CD4-positive, alpha-beta T cell (primary cell): Measurements from ENCODE around the gene OTOA. TPM values are rescaled to one million over a fixed set of nuclear protein-coding genes. Genes with fewer than 3 reads are reported as not detected.
A peak's percentile ranks its signal among the peaks of the same experiment; 100 is the strongest.
"Not testable (repeated sequence)": the region's sequence is repeated elsewhere in the genome, so short reads cannot be mapped to it uniquely, and the experiment has no call there.

Experiments used
- ATAC-seq: fragments of 200-7000 bp; cut with Tn5 transposase; one replicate; pipeline ENCODE4 v1.10.0; 2022; ENCODE audit warnings: mild to moderate bottlenecking; ENCODE audit not compliant: poor library complexity
- CTCF ChIA-PET: fragments of 350-600 bp; sonication (Branson Sonifier 250); formaldehyde crosslinking; loops from one replicate; lab custom pipeline; 2021; ENCODE audit warnings: antibody characterized with exemption, inconsistent platforms; lab: Charles Lee
- POLR2A ChIA-PET: fragments of 350-600 bp; sonication (Branson Sonifier 250); formaldehyde crosslinking; loops from one replicate; lab custom pipeline; 2021; ENCODE audit warnings: antibody characterized with exemption, inconsistent platforms; lab: Charles Lee
- DNase-seq, 14 experiments: peaks; one replicate each; pipeline ENCODE4 v3.0.0-alpha.2; 2013 to 2020; ENCODE audit warnings: mixed read lengths in 2 of 14
- H3K27ac ChIP-seq, 2 donors: one replicate each; pipeline versions ENCODE4 v1.5.1 to v1.7.0; 2013; ENCODE audit warnings: low read length in 2 of 2, low read depth in 1 of 2, mild to moderate bottlenecking in 1 of 2
- H3K27me3 ChIP-seq, 2 experiments: 1 replicate in 1 of 2; 2 replicates in 1 of 2; pipeline versions ENCODE4 v1.6.1 to v1.7.0; 2013; ENCODE audit warnings: low read length in 2 of 2, control low read depth in 1 of 2, mild to moderate bottlenecking in 1 of 2, moderate library complexity in 1 of 2; ENCODE audit not compliant: insufficient read depth in 2 of 2, control insufficient read depth in 1 of 2
- H3K36me3 ChIP-seq: one replicate; pipeline ENCODE4 v1.6.1; 2013; ENCODE audit warnings: low read length, control low read depth; ENCODE audit not compliant: insufficient read depth
- H3K4me1 ChIP-seq: one replicate; pipeline ENCODE4 v1.6.1; 2013; ENCODE audit warnings: low read length, control low read depth; ENCODE audit not compliant: insufficient read depth
- H3K4me3 ChIP-seq: one replicate; pipeline ENCODE4 v1.5.1; 2013; ENCODE audit warnings: mild to moderate bottlenecking, low read length, moderate library complexity
- H3K9me3 ChIP-seq, 2 experiments: 1 replicate in 1 of 2; 2 replicates in 1 of 2; pipeline versions ENCODE4 v1.6.1 to v1.7.0; 2013; ENCODE audit warnings: low read length in 2 of 2, mild to moderate bottlenecking in 2 of 2, control low read depth in 1 of 2, moderate library complexity in 1 of 2; ENCODE audit not compliant: control insufficient read depth in 1 of 2, insufficient read depth in 1 of 2
- H3K27ac Mint-ChIP-seq: one replicate; pipeline ENCODE4 v1.8.0; 2020; ENCODE audit warnings: mixed read lengths
- H3K27me3 Mint-ChIP-seq: one replicate; pipeline ENCODE4 v1.8.0; 2021; ENCODE audit warnings: mixed read lengths
- H3K36me3 Mint-ChIP-seq: one replicate; pipeline ENCODE4 v1.8.0; 2021; ENCODE audit warnings: low read depth, mixed read lengths
- H3K4me1 Mint-ChIP-seq: one replicate; pipeline ENCODE4 v1.8.0; 2021; ENCODE audit warnings: low read depth, mixed read lengths
- H3K4me3 Mint-ChIP-seq: one replicate; pipeline ENCODE4 v1.8.0; 2020; ENCODE audit warnings: mild to moderate bottlenecking, mixed read lengths
- H3K9me3 Mint-ChIP-seq: one replicate; pipeline ENCODE4 v1.8.0; 2020; ENCODE audit warnings: mixed read lengths
- intact Hi-C, 2 experiments: fragments of 100-400 bp; cut with DNase I in 1 of 2; cut with micrococcal nuclease in 1 of 2; formaldehyde crosslinking; loops; one replicate each; pipeline versions ENCODE4 v1.15.1 to v1.9.0; 2023 to 2025; cut with DNase I, micrococcal nuclease
- total RNA-seq, 174 experiments: library from RNA in 2 of 174; stranded (reverse) in 2 of 174; gene quantifications; one replicate each; pipeline ENCODE4 v1.2.3 and lab custom pipeline; 2021 to 2026
- TF ChIP-seq, protein P1 (sequence below): fragments of 200-600 bp; IDR thresholded peaks from one replicate; pipeline ENCODE4 v1.8.0; 2022; ENCODE audit warnings: antibody characterized with exemption, mild to moderate bottlenecking

The OTOA gene
- total RNA-seq, 2 experiments from 2014 or later = 0.19 TPM; not detected in 1

DNA sequence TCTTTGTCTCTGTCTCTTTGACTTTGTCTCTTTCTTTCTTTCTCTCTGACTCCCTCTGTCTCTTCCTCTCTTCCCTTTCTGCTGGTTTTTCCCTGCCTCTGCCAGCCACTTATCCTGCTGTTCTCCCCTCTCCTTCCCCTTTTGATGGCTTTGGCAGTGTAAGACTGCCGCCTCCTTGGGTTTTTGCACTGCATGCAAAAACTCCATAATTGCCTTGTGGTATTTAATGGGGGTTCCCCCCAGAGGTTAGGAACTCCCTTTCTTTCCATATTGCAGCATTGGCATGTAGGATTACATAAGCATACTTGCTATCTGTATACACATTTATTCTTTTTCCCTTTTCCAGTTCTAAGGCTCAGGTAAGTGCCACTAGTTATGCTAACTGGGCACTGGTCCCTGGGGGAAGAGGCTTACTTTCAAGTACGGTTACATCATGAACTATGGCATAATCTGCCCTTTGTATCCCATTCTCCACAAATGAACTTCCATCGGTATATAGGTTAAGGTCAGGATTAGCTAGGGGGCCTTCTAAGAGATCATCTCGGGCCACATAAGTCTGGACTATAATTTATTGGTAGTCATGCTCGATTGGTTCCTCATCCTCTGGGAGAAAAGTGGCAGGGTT is 31.7 kb upstream of the OTOA start:
- H3K4me3 Mint-ChIP-seq, intact Hi-C loops, H3K27me3 Mint-ChIP-seq, ATAC-seq, H3K4me1 ChIP-seq, H3K4me1 Mint-ChIP-seq, H3K27ac ChIP-seq, H3K4me3 ChIP-seq, H3K27me3 ChIP-seq, H3K9me3 Mint-ChIP-seq, H3K9me3 ChIP-seq: not testable (repeated sequence)
- ChIA-PET POLR2A (interaction anchor here (0.6 kb wide), 1 partner anchor 42 kb away, joined by 3 read pairs; no protein-coding TSS in a partner anchor), CTCF (interaction anchor here (1.4 kb wide), 1 partner anchor 9 kb away, joined by 3 read pairs; no protein-coding TSS in a partner anchor)
- H3K36me3 Mint-ChIP-seq = peaks cover 77% of the 10 kb centered on the region
- peak in 2 of 14 experiments; percentile 42 to 58 for DNase-seq
- H3K36me3 ChIP-seq = peaks cover 26% of the 10 kb centered on the region
- peak overlapping the region; percentile 13 for H3K27ac Mint-ChIP-seq

DNA sequence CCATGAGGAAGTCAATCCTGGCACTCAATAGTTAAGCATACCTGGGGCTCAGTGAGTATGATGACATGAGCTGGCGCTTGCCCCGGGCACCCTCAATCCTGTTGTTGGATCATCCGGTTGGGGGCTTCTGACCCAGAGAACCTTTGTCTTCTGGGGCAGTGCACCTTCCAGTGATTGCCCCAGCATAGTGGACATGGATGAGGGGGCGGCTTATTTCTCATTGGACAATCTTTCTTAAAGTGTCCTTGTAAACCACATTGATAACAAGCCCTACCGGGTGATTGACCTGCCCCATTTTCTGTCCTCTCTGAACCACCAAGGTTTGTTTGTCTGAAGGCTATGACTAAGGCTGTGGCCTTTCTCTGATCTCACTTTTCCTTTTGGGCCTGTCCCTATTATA is 29.6 kb upstream of the OTOA start:
- ATAC-seq (no peak), DNase-seq (no peak)
- peaks cover 18% of the 10 kb centered on the region for H3K4me1 Mint-ChIP-seq
- POLR2A ChIA-PET = no interaction called here
- CTCF ChIA-PET = no interaction called here
- TF ChIP-seq, protein P1, sequence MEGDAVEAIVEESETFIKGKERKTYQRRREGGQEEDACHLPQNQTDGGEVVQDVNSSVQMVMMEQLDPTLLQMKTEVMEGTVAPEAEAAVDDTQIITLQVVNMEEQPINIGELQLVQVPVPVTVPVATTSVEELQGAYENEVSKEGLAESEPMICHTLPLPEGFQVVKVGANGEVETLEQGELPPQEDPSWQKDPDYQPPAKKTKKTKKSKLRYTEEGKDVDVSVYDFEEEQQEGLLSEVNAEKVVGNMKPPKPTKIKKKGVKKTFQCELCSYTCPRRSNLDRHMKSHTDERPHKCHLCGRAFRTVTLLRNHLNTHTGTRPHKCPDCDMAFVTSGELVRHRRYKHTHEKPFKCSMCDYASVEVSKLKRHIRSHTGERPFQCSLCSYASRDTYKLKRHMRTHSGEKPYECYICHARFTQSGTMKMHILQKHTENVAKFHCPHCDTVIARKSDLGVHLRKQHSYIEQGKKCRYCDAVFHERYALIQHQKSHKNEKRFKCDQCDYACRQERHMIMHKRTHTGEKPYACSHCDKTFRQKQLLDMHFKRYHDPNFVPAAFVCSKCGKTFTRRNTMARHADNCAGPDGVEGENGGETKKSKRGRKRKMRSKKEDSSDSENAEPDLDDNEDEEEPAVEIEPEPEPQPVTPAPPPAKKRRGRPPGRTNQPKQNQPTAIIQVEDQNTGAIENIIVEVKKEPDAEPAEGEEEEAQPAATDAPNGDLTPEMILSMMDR = no peak
- Histone ChIP-seq H3K4me1 (peaks cover 13% of the 10 kb centered on the region), H3K36me3 (peaks cover 17% of the 10 kb centered on the region), H3K4me3 (no peak overlapping the region), H3K27ac (no peak overlapping the region), H3K27me3 (no peaks in the 10 kb centered on the region), H3K9me3 (peaks cover 0 to 7% of the 10 kb centered on the region in 2 experiments)
- H3K9me3 Mint-ChIP-seq = no peaks in the 10 kb centered on the region
- H3K27ac Mint-ChIP-seq = no peak overlapping the region
- intact Hi-C loops = loop anchor here in 1 of 2 experiments (1.0 kb wide), 1 partner anchor 16 kb away; no protein-coding TSS in a partner anchor
- no peaks in the 10 kb centered on the region for H3K27me3 Mint-ChIP-seq
- no peak overlapping the region for H3K4me3 Mint-ChIP-seq
- peaks cover 59% of the 10 kb centered on the region for H3K36me3 Mint-ChIP-seq

DNA sequence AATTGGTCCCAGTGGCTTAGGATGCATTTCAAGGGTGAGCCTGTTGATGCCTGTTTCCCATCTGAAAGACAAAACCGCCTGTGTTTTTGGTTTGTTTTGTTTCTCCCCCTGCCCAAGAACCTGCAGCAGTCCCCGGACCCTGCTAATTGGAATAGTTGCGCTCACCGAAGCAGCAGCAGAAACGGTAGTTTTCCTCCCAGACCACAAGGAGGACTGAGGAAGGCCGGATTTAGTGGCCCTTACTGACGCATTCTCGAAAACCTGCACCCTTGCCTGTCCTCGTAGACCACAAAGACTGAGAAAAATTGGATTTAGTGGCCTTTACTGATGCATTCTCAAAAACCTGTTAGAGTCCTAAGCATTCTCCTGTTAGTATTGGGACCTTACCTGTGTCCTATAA is 28.1 kb upstream of the OTOA start:
- H3K27ac Mint-ChIP-seq, H3K4me3 Mint-ChIP-seq, H3K27me3 Mint-ChIP-seq, H3K9me3 ChIP-seq, DNase-seq, H3K9me3 Mint-ChIP-seq, H3K36me3 ChIP-seq, H3K27me3 ChIP-seq, ATAC-seq, H3K27ac ChIP-seq, CTCF ChIA-PET, H3K4me3 ChIP-seq, intact Hi-C loops: not testable (repeated sequence)
- POLR2A ChIA-PET = interaction anchor here (1.1 kb wide), 1 partner anchor 14 kb away, joined by 3 read pairs; no protein-coding TSS in a partner anchor
- H3K4me1 ChIP-seq = peaks cover 21% of the 10 kb centered on the region
- H3K36me3 Mint-ChIP-seq = peaks cover 50% of the 10 kb centered on the region
- H3K4me1 Mint-ChIP-seq = peaks cover 23% of the 10 kb centered on the region

DNA sequence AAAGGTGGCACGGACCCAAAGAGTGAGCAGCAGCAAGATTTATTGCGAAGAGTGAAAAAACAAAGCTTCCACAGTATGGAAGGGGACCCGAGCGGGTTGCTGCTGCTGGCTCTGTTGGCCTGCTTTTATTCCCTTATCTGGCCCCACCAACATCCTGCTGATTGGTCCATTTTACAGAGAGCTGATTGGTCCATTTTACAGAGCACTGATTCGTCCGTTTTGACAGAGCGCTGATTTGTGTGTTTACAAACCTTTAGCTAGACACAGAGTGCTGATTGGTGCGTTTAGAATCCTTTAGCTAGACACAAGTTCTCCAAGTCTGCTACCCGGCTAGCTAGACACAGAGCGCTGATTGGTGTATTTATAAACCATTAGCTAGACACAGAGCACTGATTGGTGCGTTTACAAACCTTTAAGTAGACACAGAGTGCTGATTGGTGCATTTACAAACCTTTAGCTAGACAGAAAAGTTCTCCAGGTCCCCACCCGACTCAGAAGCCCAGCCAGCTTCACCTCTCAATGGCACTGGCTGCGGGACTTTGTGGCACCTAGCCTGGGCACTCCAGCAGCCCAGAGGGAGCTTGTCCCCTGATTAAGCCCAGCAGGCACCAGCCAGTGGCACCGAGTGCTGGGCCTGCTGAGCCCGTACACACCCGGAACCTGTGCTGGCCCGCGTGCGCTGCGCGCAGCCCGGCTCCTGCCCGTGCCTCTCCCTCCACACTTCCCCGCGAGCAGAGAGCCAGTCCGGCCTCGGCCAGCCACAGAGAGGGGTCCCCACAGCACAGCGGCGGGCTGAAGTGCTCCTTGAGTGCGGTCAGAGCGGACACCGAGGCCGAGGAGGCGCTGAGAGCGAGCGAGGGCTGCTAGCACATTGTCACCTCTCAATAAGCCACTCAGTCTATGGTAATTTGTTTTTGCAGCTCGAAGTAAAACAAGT is 26.5 kb upstream of the OTOA start:
- Mint-ChIP-seq H3K36me3 (peaks cover 36% of the 10 kb centered on the region), H3K27ac (peak overlapping the region; percentile 32), H3K4me1 (peaks cover 27% of the 10 kb centered on the region), H3K4me3 (no peak overlapping the region), H3K27me3 (no peaks in the 10 kb centered on the region), H3K9me3 (no peaks in the 10 kb centered on the region)
- no peaks in the 10 kb centered on the region for H3K9me3 ChIP-seq
- POLR2A ChIA-PET = interaction anchor here (1.0 to 1.3 kb wide), 3 partner anchors 8 to 32 kb away, joined by 3 to 5 read pairs (median 4); no protein-coding TSS in a partner anchor
- CTCF ChIA-PET = interaction anchor here (1.3 to 12.8 kb wide), 4 partner anchors 9 to 53 kb away, joined by 3 to 90 read pairs (median 6); no protein-coding TSS in a partner anchor
- intact Hi-C loops = no loop called here
- H3K27me3 ChIP-seq = no peaks in the 10 kb centered on the region
- ATAC-seq (no peak), DNase-seq (no peak)
- TF ChIP-seq, protein P1 = no peak
- H3K36me3 ChIP-seq = peaks cover 6% of the 10 kb centered on the region
- H3K4me1 ChIP-seq = peaks cover 21% of the 10 kb centered on the region
- no peak overlapping the region for H3K4me3 ChIP-seq
- no peak overlapping the region for H3K27ac ChIP-seq
